Tibial nerve (tissue), 4 donors: ENCODE results near the gene UGCG. TPM values are rescaled to one million over a fixed set of nuclear protein-coding genes. Genes with fewer than 3 reads are reported as not detected.
"Not testable (repeated sequence)": the region's sequence is repeated elsewhere in the genome, so short reads cannot be mapped to it uniquely, and the experiment has no call there.

Source experiments
- DNase-seq, 2 donors: peaks; one replicate each; pipeline ENCODE4 v3.0.0-alpha.2; 2019; ENCODE audit warnings: low spot score in 2 of 2
- H3K27ac ChIP-seq, 4 donors: fragments of 200-600 bp; sonication (generic) in 3 of 4; one replicate each; pipeline ENCODE4 v1.5.1; 2017 to 2019; ENCODE audit warnings: mild to moderate bottlenecking in 1 of 4
- H3K27me3 ChIP-seq, 2 donors: fragments of 200-600 bp; sonication (generic) in 1 of 2; one replicate each; pipeline versions ENCODE4 v1.5.1 to v1.6.0; 2017 to 2019
- H3K36me3 ChIP-seq, 3 donors: fragments of 200-600 bp; sonication (generic); one replicate each; pipeline ENCODE4 v1.5.1; 2018 to 2019
- H3K4me1 ChIP-seq, 4 donors: fragments of 200-600 bp; sonication (generic) in 3 of 4; one replicate each; pipeline ENCODE4 v1.5.1; 2017 to 2019
- H3K4me3 ChIP-seq, 4 donors: fragments of 200-600 bp; sonication (generic) in 3 of 4; one replicate each; pipeline ENCODE4 v1.5.1; 2017 to 2019; ENCODE audit warnings: mild to moderate bottlenecking in 1 of 4, moderate library complexity in 1 of 4
- H3K9me3 ChIP-seq, 4 donors: fragments of 200-600 bp; sonication (generic) in 3 of 4; one replicate each; pipeline ENCODE4 v1.5.1; 2017 to 2019
- CTCF ChIP-seq, 5 experiments: fragments of 200-600 bp in 3 of 5; fragments of 450-650 bp in 2 of 5; sonication (generic) in 3 of 5; IDR thresholded peaks; one replicate each; pipeline ENCODE4 v1.5.1; 2016 to 2019; ENCODE audit warnings: antibody characterized with exemption in 5 of 5, mild to moderate bottlenecking in 3 of 5, moderate library complexity in 2 of 5
- EP300 ChIP-seq, 2 donors: sonication (generic); formaldehyde crosslinking; IDR thresholded peaks; one replicate each; pipeline ENCODE4 v1.6.1; 2017; ENCODE audit warnings: antibody characterized with exemption in 2 of 2, mild to moderate bottlenecking in 1 of 2
- POLR2A ChIP-seq, 2 donors: fragments of 450-650 bp; IDR thresholded peaks; one replicate each; pipeline ENCODE4 v1.6.1; 2017; ENCODE audit warnings: antibody characterized with exemption in 2 of 2, mild to moderate bottlenecking in 2 of 2, moderate library complexity in 2 of 2
- WGBS, 2 donors: methylation state at CpG; one replicate each; pipeline ENCODE4 v1.1.5; 2018; 5-methylcytosine and 5-hydroxymethylcytosine counted together
- total RNA-seq, 4 donors: library from RNA; depleted of rRNA; stranded (reverse); fragments of >200 nt; gene quantifications; one replicate each; pipeline ENCODE4 v1.1.0, GENCODE V29; 2016

Gene UGCG
- total RNA-seq, 4 donors from 2014 or later: 22.1 to 33.7 (median 24.9) TPM

GRCh38 chr9:111900151-111900857 lies 3.7 kb downstream of the UGCG start:
- TF ChIP-seq CTCF (IDR thresholded peaks at IDR 0.05) (no peak), EP300 (IDR thresholded peaks at IDR 0.05) (no peak), POLR2A (IDR thresholded peaks at IDR 0.05) (no peak)
- DNase-seq: no peak
- Histone ChIP-seq H3K4me1 (peaks cover 0 to 72% (median 48%) of the 10 kb centered on the region in 4 donors), H3K27me3 (no peaks in the 10 kb centered on the region), H3K27ac (peak overlapping the region in 1 of 4 donors; percentile 97), H3K4me3 (no peak overlapping the region), H3K36me3 (no peaks in the 10 kb centered on the region), H3K9me3 (no peaks in the 10 kb centered on the region)
- WGBS, 2 donors: 68 to 70% methylated on average over 6 of the region's 6 CpGs

- H3K4me3 ChIP-seq: no peak overlapping the region
- H3K4me1 ChIP-seq: peaks cover 0 to 69% (median 45%) of the 10 kb centered on the region in 4 donors
Observed at GRCh38 chr9:111900858-111901612, 4.4 kb downstream of the UGCG start.

GRCh38 chr9:111902391-111903139 lies 6.0 kb downstream of the UGCG start:
- no peak for DNase-seq
- H3K9me3 ChIP-seq: no peaks in the 10 kb centered on the region
- no peaks in the 10 kb centered on the region for H3K36me3 ChIP-seq
- 68 to 74% methylated on average over 8 of the region's 8 CpGs for WGBS, 2 donors
- H3K27ac ChIP-seq: no peak overlapping the region
- no peak overlapping the region for H3K4me3 ChIP-seq
- H3K27me3 ChIP-seq: no peaks in the 10 kb centered on the region
- TF ChIP-seq POLR2A (IDR thresholded peaks at IDR 0.05) (no peak), EP300 (IDR thresholded peaks at IDR 0.05) (no peak), CTCF (IDR thresholded peaks at IDR 0.05) (no peak)
- H3K4me1 ChIP-seq: peaks cover 0 to 70% (median 47%) of the 10 kb centered on the region in 4 donors

More at GRCh38 chr9:111900858-111901612, 4.4 kb downstream of the UGCG start:
- Histone ChIP-seq H3K27ac (peak overlapping the region in 1 of 4 donors; percentile 97), H3K27me3 (no peaks in the 10 kb centered on the region), H3K36me3 (no peaks in the 10 kb centered on the region), H3K9me3 (no peaks in the 10 kb centered on the region)
- DNase-seq: no peak
- TF ChIP-seq EP300 (IDR thresholded peaks at IDR 0.05) (no peak), CTCF (IDR thresholded peaks at IDR 0.05) (no peak), POLR2A (IDR thresholded peaks at IDR 0.05) (no peak)
- WGBS, 2 donors: 66 to 74% methylated on average over 15 of the region's 15 CpGs

DNA sequence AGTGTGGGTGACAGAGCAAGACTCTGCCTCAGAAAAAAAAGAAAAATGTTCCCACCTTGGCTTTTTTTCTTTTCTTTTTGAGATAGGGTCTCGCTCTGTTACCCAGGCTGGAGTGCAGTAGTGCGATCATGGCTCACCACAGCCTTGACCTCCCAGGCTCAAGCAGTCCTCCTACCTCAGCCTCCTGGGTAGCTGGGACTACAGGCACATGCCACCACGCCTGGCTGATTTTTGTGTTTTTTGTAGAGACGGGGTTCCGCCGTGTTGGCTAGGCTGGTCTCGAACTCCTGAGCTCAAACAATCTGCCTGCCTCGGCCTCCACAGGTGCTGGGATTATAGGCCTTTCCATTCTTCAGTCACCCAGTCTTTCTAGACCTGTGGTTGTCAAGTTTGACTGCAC lies 6.9 kb downstream of the UGCG start:
- WGBS, 2 donors: 98 to 100% methylated on average over 8 of the region's 8 CpGs
- DNase-seq, H3K4me3 ChIP-seq, H3K9me3 ChIP-seq, H3K27me3 ChIP-seq, H3K36me3 ChIP-seq, H3K27ac ChIP-seq: not testable (repeated sequence)
- H3K4me1 ChIP-seq: peaks cover 0 to 73% (median 49%) of the 10 kb centered on the region in 4 donors

- Histone ChIP-seq H3K4me1 (peaks cover 0 to 73% (median 49%) of the 10 kb centered on the region in 4 donors), H3K27me3 (no peaks in the 10 kb centered on the region), H3K4me3 (no peak overlapping the region), H3K9me3 (no peaks in the 10 kb centered on the region), H3K36me3 (no peaks in the 10 kb centered on the region), H3K27ac (no peak overlapping the region)
- TF ChIP-seq CTCF (IDR thresholded peaks at IDR 0.05): no peak
- no peak for DNase-seq
- WGBS, 2 donors: 72 to 75% methylated on average over 2 of the region's 2 CpGs
Observed at GRCh38 chr9:111904026-111904425, 7.4 kb downstream of the UGCG start.
